Fibroblast of mammary gland (primary cell): ENCODE results near the gene DCAF16.
"Not testable (repeated sequence)": the region's sequence is repeated elsewhere in the genome, so short reads cannot be mapped to it uniquely, and the experiment has no call there.

Source experiments
- DNase-seq: peaks from one replicate; pipeline ENCODE4 v3.0.0-alpha.2; 2010; ENCODE audit warnings: low read depth
- H3K4me3 ChIP-seq: 2 replicates; pipeline ENCODE4 v1.5.1; 2011; ENCODE audit warnings: low read depth, mild to moderate bottlenecking, low read length, moderate library complexity; ENCODE audit not compliant: control insufficient read depth
- TF ChIP-seq, protein P1 (sequence below): conservative IDR thresholded peaks from 2 replicates; pipeline ENCODE4 v1.5.1; 2011; ENCODE audit warnings: low read depth, low read length, inconsistent platforms; ENCODE audit not compliant: control insufficient read depth, insufficient read depth

DCAF16 gene

GRCh38 chr4:17810260-17811077, at the start of gene DCAF16, which contains the start of gene NCAPG:
Gene DCAF16, minus strand, starts transcription at chr4:17810757. Its CDS starts 6,616 bp downstream, at chr4:17804141.
Gene NCAPG, plus strand, starts transcription at chr4:17810979. Its CDS starts 99 bp downstream, at chr4:17811078.
- peak within 1 kb of the TSS; percentile 91 for H3K4me3 ChIP-seq
- TF ChIP-seq, protein P1, sequence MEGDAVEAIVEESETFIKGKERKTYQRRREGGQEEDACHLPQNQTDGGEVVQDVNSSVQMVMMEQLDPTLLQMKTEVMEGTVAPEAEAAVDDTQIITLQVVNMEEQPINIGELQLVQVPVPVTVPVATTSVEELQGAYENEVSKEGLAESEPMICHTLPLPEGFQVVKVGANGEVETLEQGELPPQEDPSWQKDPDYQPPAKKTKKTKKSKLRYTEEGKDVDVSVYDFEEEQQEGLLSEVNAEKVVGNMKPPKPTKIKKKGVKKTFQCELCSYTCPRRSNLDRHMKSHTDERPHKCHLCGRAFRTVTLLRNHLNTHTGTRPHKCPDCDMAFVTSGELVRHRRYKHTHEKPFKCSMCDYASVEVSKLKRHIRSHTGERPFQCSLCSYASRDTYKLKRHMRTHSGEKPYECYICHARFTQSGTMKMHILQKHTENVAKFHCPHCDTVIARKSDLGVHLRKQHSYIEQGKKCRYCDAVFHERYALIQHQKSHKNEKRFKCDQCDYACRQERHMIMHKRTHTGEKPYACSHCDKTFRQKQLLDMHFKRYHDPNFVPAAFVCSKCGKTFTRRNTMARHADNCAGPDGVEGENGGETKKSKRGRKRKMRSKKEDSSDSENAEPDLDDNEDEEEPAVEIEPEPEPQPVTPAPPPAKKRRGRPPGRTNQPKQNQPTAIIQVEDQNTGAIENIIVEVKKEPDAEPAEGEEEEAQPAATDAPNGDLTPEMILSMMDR, result no peak
- peak; percentile 99 for DNase-seq

DNA sequence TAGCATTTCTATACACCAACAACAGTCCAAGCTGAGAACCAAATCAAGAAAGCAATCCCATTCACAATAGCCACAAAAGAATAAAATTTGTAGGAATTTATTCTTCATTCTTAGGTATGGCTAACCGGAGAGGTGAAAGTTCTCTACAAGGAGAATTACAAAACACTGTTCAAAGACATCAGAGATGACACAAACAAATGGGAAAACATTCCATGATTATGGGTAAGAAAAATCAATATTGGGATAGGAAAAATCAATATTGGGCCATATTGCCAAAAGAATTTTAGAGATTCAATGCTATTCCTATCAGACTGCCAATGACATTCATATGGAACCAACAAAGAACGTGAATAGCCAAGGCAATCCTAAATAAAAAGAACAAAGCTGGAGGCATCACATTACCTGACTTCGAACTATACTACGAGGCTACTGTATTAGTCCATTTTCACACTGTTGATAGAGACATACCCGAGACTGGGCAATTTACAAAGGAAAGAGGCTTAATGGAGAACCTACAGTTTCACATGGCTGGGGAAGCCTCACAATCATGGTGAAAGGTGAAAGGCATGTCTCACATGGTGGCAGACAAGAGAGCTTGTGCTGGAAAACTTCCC, 49.3 kb upstream of the DCAF16 start:
- DNase-seq, result no peak
- H3K4me3 ChIP-seq, result no peak overlapping the region
- TF ChIP-seq, protein P1, result no peak

- H3K4me3 ChIP-seq, result no peak overlapping the region
- DNase-seq, result no peak
- TF ChIP-seq, protein P1, result no peak
These were observed 43.5 kb upstream of the DCAF16 start for GRCh38 chr4:17854036-17854435.

GRCh38 chr4:17851959-17852358, 41.4 kb upstream of the DCAF16 start:
- DNase-seq, result no peak
- no peak overlapping the region for H3K4me3 ChIP-seq
- TF ChIP-seq, protein P1, result no peak

GRCh38 chr4:17850295-17850694, 39.7 kb upstream of the DCAF16 start:
- not testable (repeated sequence) for DNase-seq, H3K4me3 ChIP-seq

GRCh38 chr4:17846266-17846665, 35.7 kb upstream of the DCAF16 start:
- DNase-seq, result peak; percentile 9
- TF ChIP-seq, protein P1, result no peak
- no peak overlapping the region for H3K4me3 ChIP-seq
